H9 (cell line): ENCODE results near the gene SNX32. TPM values are rescaled to one million over a fixed set of nuclear protein-coding genes. Genes with fewer than 3 reads are reported as not detected.

Source experiments
- DNase-seq: peaks from one replicate; pipeline ENCODE4 v3.0.0-alpha.2; 2017
- H2AFZ ChIP-seq: one replicate; pipeline ENCODE4 v1.6.1; 2013; ENCODE audit warnings: mild to moderate bottlenecking, low read length, control low read depth, moderate library complexity
- H2AK5ac ChIP-seq: 2 replicates; pipeline ENCODE4 v1.6.1; 2013; ENCODE audit warnings: low read length, control low read depth, mixed read lengths; ENCODE audit not compliant: insufficient read length
- H2BK120ac ChIP-seq: one replicate; pipeline ENCODE4 v1.6.1; 2013; ENCODE audit warnings: low read depth, mild to moderate bottlenecking, low read length, control low read depth, inconsistent platforms; ENCODE audit not compliant: poor library complexity, severe bottlenecking
- H2BK12ac ChIP-seq: 2 replicates; pipeline ENCODE4 v1.6.1; 2013; ENCODE audit warnings: low read length, control low read depth, mixed read lengths, low read depth; ENCODE audit not compliant: insufficient read length
- H2BK15ac ChIP-seq: 2 replicates; pipeline ENCODE4 v1.6.1; 2013; ENCODE audit warnings: low read depth, low read length, control low read depth
- H2BK20ac ChIP-seq: one replicate; pipeline ENCODE4 v1.6.1; 2013; ENCODE audit warnings: low read depth, mild to moderate bottlenecking, low read length, control low read depth, inconsistent platforms; ENCODE audit not compliant: poor library complexity, severe bottlenecking
- H2BK5ac ChIP-seq: 2 replicates; pipeline ENCODE4 v1.6.1; 2013; ENCODE audit warnings: low read length, control low read depth, mixed read lengths; ENCODE audit not compliant: insufficient read length
- H3K14ac ChIP-seq: 2 replicates; pipeline ENCODE4 v1.6.1; 2013; ENCODE audit warnings: low read length, control low read depth; ENCODE audit not compliant: insufficient read depth
- H3K18ac ChIP-seq: 2 replicates; pipeline ENCODE4 v1.6.1; 2013; ENCODE audit warnings: low read depth, mild to moderate bottlenecking, mixed read lengths, low read length, control low read depth; ENCODE audit not compliant: insufficient read length
- H3K23ac ChIP-seq: 2 replicates; pipeline ENCODE4 v1.6.1; 2013; ENCODE audit warnings: low read length, control low read depth, mixed read lengths, low read depth; ENCODE audit not compliant: insufficient read length
- H3K23me2 ChIP-seq: 2 replicates; pipeline ENCODE4 v1.6.1; 2013; ENCODE audit warnings: low read depth, mild to moderate bottlenecking, mixed read lengths, low read length, control low read depth; ENCODE audit not compliant: insufficient read length, poor library complexity, severe bottlenecking
- H3K27ac ChIP-seq: 2 replicates; pipeline ENCODE4 v1.5.1; 2013; ENCODE audit warnings: low read length, control low read depth, mixed read lengths, low read depth; ENCODE audit not compliant: insufficient read length
- H3K27me3 ChIP-seq: 2 replicates; pipeline ENCODE4 v1.6.1; 2013; ENCODE audit warnings: low read length, control low read depth, inconsistent platforms; ENCODE audit not compliant: insufficient read depth
- H3K4ac ChIP-seq: 2 replicates; pipeline ENCODE4 v1.6.1; 2013; ENCODE audit warnings: low read depth, mild to moderate bottlenecking, control low read depth, inconsistent platforms, low read length, moderate library complexity
- H3K4me1 ChIP-seq: 2 replicates; pipeline ENCODE4 v1.6.1; 2013; ENCODE audit warnings: low read length, control low read depth, inconsistent platforms; ENCODE audit not compliant: insufficient read depth
- H3K4me2 ChIP-seq: 2 replicates; pipeline ENCODE4 v1.6.1; 2013; ENCODE audit warnings: low read length, control low read depth, mixed read lengths; ENCODE audit not compliant: insufficient read length, insufficient read depth
- H3K56ac ChIP-seq: 2 replicates; pipeline ENCODE4 v1.6.1; 2013; ENCODE audit warnings: low read depth, mild to moderate bottlenecking, mixed read lengths, low read length, control low read depth; ENCODE audit not compliant: insufficient read length
- H3K79me1 ChIP-seq: 2 replicates; pipeline ENCODE4 v1.6.1; 2013; ENCODE audit warnings: low read depth, mild to moderate bottlenecking, moderate library complexity, low read length, control low read depth, inconsistent platforms; ENCODE audit not compliant: insufficient read depth, poor library complexity, severe bottlenecking
- H3K79me2 ChIP-seq: 2 replicates; pipeline ENCODE4 v1.6.1; 2013; ENCODE audit warnings: low read length, control low read depth, inconsistent platforms; ENCODE audit not compliant: insufficient read depth
- H3K9ac ChIP-seq: 2 replicates; pipeline ENCODE4 v1.6.1; 2013; ENCODE audit warnings: low read length, control low read depth, mixed read lengths; ENCODE audit not compliant: insufficient read length; ENCODE audit errors: extremely low read depth
- H3K9me3 ChIP-seq: one replicate; pipeline ENCODE4 v1.6.1; 2013; ENCODE audit warnings: low read depth, low read length, inconsistent platforms; ENCODE audit not compliant: control insufficient read depth
- H3T11ph ChIP-seq: one replicate; pipeline ENCODE4 v1.6.1; 2013; ENCODE audit warnings: mild to moderate bottlenecking, low read length, control low read depth, inconsistent platforms
- H4K20me1 ChIP-seq: one replicate; pipeline ENCODE4 v1.6.1; 2013; ENCODE audit not compliant: control insufficient read depth, insufficient read length, insufficient read depth
- H4K5ac ChIP-seq: 2 replicates; pipeline ENCODE4 v1.6.1; 2013; ENCODE audit warnings: low read depth, mild to moderate bottlenecking, mixed read lengths, low read length, control low read depth; ENCODE audit not compliant: insufficient read length
- H4K8ac ChIP-seq: replicated peaks from 2 replicates; pipeline ENCODE4 v1.6.1; 2013; ENCODE audit warnings: low read length, control low read depth, mixed read lengths, low read depth; ENCODE audit not compliant: insufficient read length
- H4K91ac ChIP-seq: 2 replicates; pipeline ENCODE4 v1.6.1; 2013; ENCODE audit warnings: low read depth, mild to moderate bottlenecking, moderate library complexity, mixed read lengths, low read length, control low read depth; ENCODE audit not compliant: insufficient read length
- H3K27ac Mint-ChIP-seq, 3 experiments: 2 replicates in 2 of 3; 3 replicates in 1 of 3; pipeline ENCODE4 v1.8.0; 2020 to 2021; ENCODE audit warnings: mixed read lengths in 3 of 3, mild to moderate bottlenecking in 1 of 3, moderate library complexity in 1 of 3
- H3K27me3 Mint-ChIP-seq: 2 replicates; pipeline ENCODE4 v1.8.0; 2021; ENCODE audit warnings: low read depth, mild to moderate bottlenecking, moderate library complexity, mixed read lengths
- H3K36me3 Mint-ChIP-seq, 3 experiments: 2 replicates in 2 of 3; 3 replicates in 1 of 3; pipeline ENCODE4 v1.8.0; 2020 to 2021; ENCODE audit warnings: low read depth in 3 of 3, mixed read lengths in 3 of 3; ENCODE audit not compliant: insufficient read depth in 1 of 3
- H3K4me1 Mint-ChIP-seq, 2 experiments: 2 replicates each; pipeline ENCODE4 v1.8.0; 2020; ENCODE audit warnings: mixed read lengths in 2 of 2
- H3K4me3 Mint-ChIP-seq, 2 experiments: 2 replicates in 1 of 2; 3 replicates in 1 of 2; pipeline ENCODE4 v1.8.0; 2020 to 2021; ENCODE audit warnings: mild to moderate bottlenecking in 2 of 2, mixed read lengths in 2 of 2, moderate library complexity in 1 of 2
- H3K9me3 Mint-ChIP-seq, 2 experiments: 2 replicates in 1 of 2; 3 replicates in 1 of 2; pipeline ENCODE4 v1.8.0; 2020; ENCODE audit warnings: mild to moderate bottlenecking in 2 of 2, mixed read lengths in 2 of 2, moderate library complexity in 1 of 2
- CTCF ChIP-seq: fragments of 200-600 bp; sonication (generic); conservative IDR thresholded peaks from 3 replicates; pipeline ENCODE4 v1.8.0; 2021; ENCODE audit warnings: antibody characterized with exemption, mild to moderate bottlenecking
- WGBS: extraction: QIAGEN DNeasy Blood & Tissue Kit; methylation state at CpG from one replicate; pipeline ENCODE4 v1.1.7; 2013; ENCODE audit warnings: missing lambda C conversion rate, low lambda C conversion rate, mixed read lengths; ENCODE audit not compliant: insufficient read length; ENCODE audit errors: extremely low coverage; 5-methylcytosine and 5-hydroxymethylcytosine counted together
- total RNA-seq: library from RNA; stranded (reverse); gene quantifications from 2 replicates; pipeline ENCODE4 v1.2.1, GENCODE V29; 2021

SNX32 gene
- total RNA-seq, 1 experiment from 2014 or later, result 1.2 TPM

GRCh38 chr11:65887723-65888162 is 54.0 kb downstream of the SNX32 start:
- Histone ChIP-seq H2BK15ac (no peak overlapping the region), H2BK120ac (no peak overlapping the region), H2BK5ac (no peak overlapping the region), H3K4me2 (peak overlapping the region; percentile 70), H2BK12ac (no peak overlapping the region), H3K14ac (peak overlapping the region; percentile 14; the same call in 1 of the 2 replicates), H3K23ac (no peak overlapping the region), H2BK20ac (no peak overlapping the region), H4K8ac (no peak overlapping the region), H3K56ac (no peak overlapping the region), H2AFZ (no peak overlapping the region), H2AK5ac (no peak overlapping the region), H3K79me2 (no peaks in the 10 kb centered on the region; the same call in 1 of the 2 replicates), H4K5ac (no peak overlapping the region), H3K9me3 (no peaks in the 10 kb centered on the region), H3K27me3 (peaks cover 6% of the 10 kb centered on the region; the same call in 1 of the 2 replicates), H3K4ac (no peak overlapping the region), H3T11ph (no peak overlapping the region), H3K4me1 (peaks cover 9% of the 10 kb centered on the region; the same call in 1 of the 2 replicates), H4K20me1 (no peaks in the 10 kb centered on the region), H3K18ac (no peak overlapping the region), H3K9ac (peak overlapping the region; percentile 24), H3K23me2 (peaks cover 23% of the 10 kb centered on the region), H4K91ac (no peak overlapping the region), H3K27ac (no peak overlapping the region), H3K79me1 (no peaks in the 10 kb centered on the region)
- H3K4me3 Mint-ChIP-seq, result peak overlapping the region; percentile 97 to 98
- no peak for DNase-seq
- peaks cover 30 to 55% (median 45%) of the 10 kb centered on the region in 3 experiments for H3K36me3 Mint-ChIP-seq
- H3K27ac Mint-ChIP-seq, result peak overlapping the region; percentile 18 to 99 (median 98); a peak in 4 of 7 replicates
- peaks cover 34 to 48% of the 10 kb centered on the region in 2 experiments for H3K4me1 Mint-ChIP-seq
- no CpG with 5 or more reads among the region's 23 CpGs for WGBS
- H3K27me3 Mint-ChIP-seq, result peaks cover 17% of the 10 kb centered on the region
- TF ChIP-seq CTCF, result no peak
- H3K9me3 Mint-ChIP-seq, result peaks cover 2 to 4% of the 10 kb centered on the region in 2 experiments; a peak in 2 of 5 replicates
